Hepatocyte (in vitro differentiated cells): ENCODE data around the gene PREX1. TPM values are rescaled to one million over a fixed set of nuclear protein-coding genes. Genes with fewer than 3 reads are reported as not detected.
"Not testable (repeated sequence)": the region's sequence is repeated elsewhere in the genome, so short reads cannot be mapped to it uniquely, and the experiment has no call there.

Experiments used
- DNase-seq: peaks from one replicate; pipeline ENCODE4 v3.0.0-alpha.2; 2016; ENCODE audit warnings: low spot score
- H2AFZ ChIP-seq: fragments of 200-600 bp; sonication (generic); 2 replicates; pipeline ENCODE4 v1.6.0; 2016; ENCODE audit warnings: antibody characterized with exemption, mild to moderate bottlenecking
- H3K27ac ChIP-seq: fragments of 200-600 bp; sonication (generic); 2 replicates; pipeline ENCODE4 v1.5.1; 2016; ENCODE audit warnings: mild to moderate bottlenecking
- H3K27me3 ChIP-seq: fragments of 200-600 bp; sonication (generic); 2 replicates; pipeline ENCODE4 v1.6.1; 2016
- H3K36me3 ChIP-seq: fragments of 200-600 bp; sonication (generic); replicated peaks from 2 replicates; pipeline ENCODE4 v1.5.1; 2016; ENCODE audit warnings: low read depth; ENCODE audit not compliant: insufficient read depth
- H3K4me1 ChIP-seq: fragments of 200-600 bp; sonication (generic); 2 replicates; pipeline ENCODE4 v1.5.1; 2016; ENCODE audit warnings: mild to moderate bottlenecking, moderate library complexity; ENCODE audit not compliant: insufficient read depth
- H3K4me2 ChIP-seq: fragments of 200-600 bp; sonication (generic); 2 replicates; pipeline ENCODE4 v1.6.0; 2016
- H3K4me3 ChIP-seq: fragments of 200-600 bp; sonication (generic); 2 replicates; pipeline ENCODE4 v1.5.1; 2016; ENCODE audit warnings: mild to moderate bottlenecking
- H3K79me2 ChIP-seq: fragments of 200-600 bp; sonication (generic); 2 replicates; pipeline ENCODE4 v1.6.0; 2017; ENCODE audit warnings: mild to moderate bottlenecking
- H3K9me2 ChIP-seq: fragments of 200-600 bp; sonication (generic); replicated peaks from 2 replicates; pipeline ENCODE4 v1.6.0; 2017; ENCODE audit warnings: mild to moderate bottlenecking; ENCODE audit not compliant: insufficient read depth
- H3K9me3 ChIP-seq: fragments of 200-600 bp; sonication (generic); 2 replicates; pipeline ENCODE4 v1.5.1; 2016; ENCODE audit warnings: low read depth, mild to moderate bottlenecking
- H4K20me1 ChIP-seq: fragments of 200-600 bp; sonication (generic); 2 replicates; pipeline ENCODE4 v1.6.0; 2016; ENCODE audit warnings: mild to moderate bottlenecking; ENCODE audit not compliant: insufficient read depth, poor library complexity, severe bottlenecking
- EZH2 ChIP-seq: fragments of 200-600 bp; sonication (generic); IDR thresholded peaks from 2 replicates; pipeline ENCODE4 v1.6.1; 2016; ENCODE audit warnings: antibody characterized with exemption, mild to moderate bottlenecking, borderline replicate concordance
- EZH2phosphoT487 ChIP-seq: fragments of 200-600 bp; sonication (generic); IDR thresholded peaks from one replicate; pipeline ENCODE4 v1.6.1; 2018; ENCODE audit warnings: antibody characterized with exemption, mild to moderate bottlenecking, low read depth, moderate library complexity; ENCODE audit not compliant: unreplicated experiment, severe bottlenecking
- WGBS: methylation state at CpG from one replicate; pipeline ENCODE4 v1.1.6; 2016; ENCODE audit warnings: low lambda C conversion rate; ENCODE audit errors: missing lambda C conversion rate; 5-methylcytosine and 5-hydroxymethylcytosine counted together
- polyA plus RNA-seq: library from polyadenylated mRNA; unstranded; fragments of >200 nt; fragmentation: Nextera tagmentation; extraction: Ambion mirVana; gene quantifications from 2 replicates; pipeline ENCODE4 v1.2.1, GENCODE V29; 2016
- total RNA-seq: library from RNA; depleted of rRNA; stranded (reverse); fragments of >200 nt; gene quantifications from 2 replicates; pipeline ENCODE4 v1.2.3, GENCODE V29; 2014
- TF ChIP-seq, protein P1 (sequence below): fragments of 200-600 bp; sonication (generic); IDR thresholded peaks from 2 replicates; pipeline ENCODE4 v1.5.1; 2016; ENCODE audit warnings: antibody characterized with exemption, mild to moderate bottlenecking; ENCODE audit not compliant: poor library complexity

The PREX1 gene
- total and polyA plus RNA-seq, 2 experiments from 2014 or later = 1.8 to 2.9 TPM

DNA sequence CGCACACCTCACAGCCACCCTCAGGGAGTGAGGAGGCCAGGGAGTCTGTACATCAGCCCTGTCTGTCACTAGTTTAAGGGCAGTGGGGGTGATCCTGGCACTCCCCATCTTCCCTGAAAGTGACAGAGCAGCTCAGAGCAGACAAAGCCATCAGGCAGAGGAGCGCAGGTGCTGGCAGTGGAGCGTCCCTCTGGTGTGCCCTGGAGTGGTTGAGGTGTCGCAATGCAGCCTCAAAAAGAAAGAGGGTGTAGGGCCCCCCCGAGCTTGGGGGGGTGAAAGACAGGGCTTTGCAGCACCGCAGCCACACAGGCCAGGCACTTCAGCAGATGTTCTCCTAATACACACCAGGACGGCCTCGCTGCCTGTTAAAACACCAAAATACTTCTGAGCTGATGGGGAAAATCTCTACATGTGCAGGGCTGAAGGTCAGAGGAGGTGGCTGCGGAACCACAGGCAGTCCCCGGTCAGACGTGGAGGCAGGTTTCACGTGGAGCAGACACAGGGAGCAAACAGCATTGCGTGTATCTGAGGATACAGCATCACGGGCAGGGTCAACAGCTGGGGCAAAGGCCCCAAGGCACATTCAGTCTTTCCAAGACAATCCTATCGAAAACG, 69.5 kb downstream of the PREX1 start:
- H3K79me2 ChIP-seq = no peaks in the 10 kb centered on the region
- H3K4me1 ChIP-seq = no peaks in the 10 kb centered on the region
- no peaks in the 10 kb centered on the region for H4K20me1 ChIP-seq
- no peak for DNase-seq
- 83% methylated on average over 16 of the region's 16 CpGs for WGBS
- H3K9me3 ChIP-seq = no peaks in the 10 kb centered on the region
- H3K36me3 ChIP-seq = no peaks in the 10 kb centered on the region
- H2AFZ ChIP-seq = no peak overlapping the region
- H3K9me2 ChIP-seq = no peaks in the 10 kb centered on the region
- H3K27me3 ChIP-seq = no peaks in the 10 kb centered on the region
- no peak overlapping the region for H3K27ac ChIP-seq
- no peak overlapping the region for H3K4me3 ChIP-seq
- no peak overlapping the region for H3K4me2 ChIP-seq
- TF ChIP-seq, protein P1, sequence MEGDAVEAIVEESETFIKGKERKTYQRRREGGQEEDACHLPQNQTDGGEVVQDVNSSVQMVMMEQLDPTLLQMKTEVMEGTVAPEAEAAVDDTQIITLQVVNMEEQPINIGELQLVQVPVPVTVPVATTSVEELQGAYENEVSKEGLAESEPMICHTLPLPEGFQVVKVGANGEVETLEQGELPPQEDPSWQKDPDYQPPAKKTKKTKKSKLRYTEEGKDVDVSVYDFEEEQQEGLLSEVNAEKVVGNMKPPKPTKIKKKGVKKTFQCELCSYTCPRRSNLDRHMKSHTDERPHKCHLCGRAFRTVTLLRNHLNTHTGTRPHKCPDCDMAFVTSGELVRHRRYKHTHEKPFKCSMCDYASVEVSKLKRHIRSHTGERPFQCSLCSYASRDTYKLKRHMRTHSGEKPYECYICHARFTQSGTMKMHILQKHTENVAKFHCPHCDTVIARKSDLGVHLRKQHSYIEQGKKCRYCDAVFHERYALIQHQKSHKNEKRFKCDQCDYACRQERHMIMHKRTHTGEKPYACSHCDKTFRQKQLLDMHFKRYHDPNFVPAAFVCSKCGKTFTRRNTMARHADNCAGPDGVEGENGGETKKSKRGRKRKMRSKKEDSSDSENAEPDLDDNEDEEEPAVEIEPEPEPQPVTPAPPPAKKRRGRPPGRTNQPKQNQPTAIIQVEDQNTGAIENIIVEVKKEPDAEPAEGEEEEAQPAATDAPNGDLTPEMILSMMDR = no peak
- TF ChIP-seq EZH2phosphoT487 (no peak), EZH2 (no peak)

DNA sequence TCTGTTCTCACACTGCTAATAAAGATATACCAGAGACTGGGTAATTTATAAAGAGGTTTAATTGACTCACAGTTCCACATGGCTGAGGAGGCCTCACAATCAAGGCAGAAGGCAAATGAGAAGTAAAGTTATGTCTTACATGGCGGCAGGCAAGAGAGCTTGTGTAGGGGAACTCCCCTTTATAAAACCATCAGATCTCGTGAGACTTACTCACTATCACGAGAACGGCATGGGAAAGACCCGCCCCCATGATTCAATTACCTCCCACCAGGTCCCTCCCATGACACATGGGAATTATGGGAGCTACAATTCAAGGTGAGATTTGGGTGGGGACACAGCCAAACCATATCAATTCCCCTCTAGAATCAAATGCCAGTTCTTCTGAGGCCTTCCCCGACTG, 71.0 kb downstream of the PREX1 start:
- H3K9me2 ChIP-seq, H3K4me2 ChIP-seq, H3K79me2 ChIP-seq, H4K20me1 ChIP-seq, H3K4me1 ChIP-seq, H3K36me3 ChIP-seq, H3K27ac ChIP-seq, H3K27me3 ChIP-seq, H2AFZ ChIP-seq, DNase-seq, H3K9me3 ChIP-seq, H3K4me3 ChIP-seq: not testable (repeated sequence)
- 88% methylated on average over 6 of the region's 6 CpGs for WGBS

DNA sequence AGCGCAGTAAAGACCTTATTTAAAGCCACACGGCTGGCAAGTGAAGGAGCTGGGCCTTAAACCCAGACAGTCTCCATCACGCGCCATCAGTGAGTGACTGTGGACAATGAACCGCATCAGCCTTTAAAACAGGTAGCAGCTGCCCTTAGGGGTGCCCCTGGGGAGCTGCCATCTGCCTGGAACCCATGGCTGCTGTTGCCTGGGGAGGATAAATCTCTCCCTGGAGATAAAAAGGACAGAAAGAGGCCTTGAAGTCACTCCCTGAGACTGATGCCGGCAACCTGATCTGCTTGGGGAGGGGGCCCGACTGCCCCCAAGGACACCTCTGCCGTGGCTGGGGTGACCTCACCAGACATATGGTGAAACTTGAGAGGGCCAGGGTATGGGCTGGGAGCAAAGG, 73.5 kb downstream of the PREX1 start:
- Histone ChIP-seq H3K27ac (no peak overlapping the region), H3K79me2 (no peaks in the 10 kb centered on the region), H3K9me2 (no peaks in the 10 kb centered on the region), H3K27me3 (no peaks in the 10 kb centered on the region), H4K20me1 (no peaks in the 10 kb centered on the region), H3K4me2 (no peak overlapping the region), H2AFZ (no peak overlapping the region), H3K9me3 (no peaks in the 10 kb centered on the region), H3K4me3 (no peak overlapping the region), H3K4me1 (no peaks in the 10 kb centered on the region), H3K36me3 (no peaks in the 10 kb centered on the region)
- no peak for DNase-seq
- 73% methylated on average over 8 of the region's 8 CpGs for WGBS
- TF ChIP-seq EZH2 = no peak
- no peak for TF ChIP-seq EZH2phosphoT487
- TF ChIP-seq, protein P1 = no peak

DNA sequence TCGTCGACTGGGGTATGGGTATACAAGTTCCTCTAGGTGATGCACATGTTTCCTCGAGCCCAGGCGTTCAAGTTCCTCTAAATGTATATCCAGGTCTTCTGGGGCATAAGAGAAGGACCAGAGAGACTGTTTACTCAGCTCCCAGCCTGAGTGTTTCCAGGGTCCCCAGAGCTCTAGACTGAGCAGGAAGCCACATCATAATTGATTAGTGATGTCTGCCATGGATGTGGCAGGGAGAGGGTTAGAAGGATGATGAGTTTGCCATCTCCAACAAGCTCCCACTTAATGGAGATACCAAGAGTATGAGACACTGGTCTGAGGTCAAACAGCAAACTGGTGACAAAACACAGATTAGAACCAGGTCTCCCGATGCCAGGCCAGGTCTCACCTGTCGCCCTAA, 74.8 kb downstream of the PREX1 start:
- Histone ChIP-seq H3K4me3 (no peak overlapping the region), H3K36me3 (no peaks in the 10 kb centered on the region), H3K79me2 (no peaks in the 10 kb centered on the region), H3K27me3 (no peaks in the 10 kb centered on the region), H2AFZ (no peak overlapping the region), H4K20me1 (no peaks in the 10 kb centered on the region), H3K9me3 (no peaks in the 10 kb centered on the region), H3K4me2 (no peak overlapping the region), H3K4me1 (no peaks in the 10 kb centered on the region), H3K9me2 (no peaks in the 10 kb centered on the region), H3K27ac (no peak overlapping the region)
- TF ChIP-seq EZH2 = no peak
- no peak for TF ChIP-seq EZH2phosphoT487
- DNase-seq = no peak
- 95% methylated on average over 6 of the region's 6 CpGs for WGBS
